Stimulated activated CD8-positive, alpha-beta memory T cell treated with anti-CD3 and anti-CD28 coated beads, Interleukin-15, amount 100 ng/mL, for 24 hours (primary cell): ENCODE results near the gene TLE4.
"Not testable (repeated sequence)": the region's sequence is repeated elsewhere in the genome, so short reads cannot be mapped to it uniquely, and the experiment has no call there.

Source experiments
- DNase-seq: peaks from one replicate; pipeline ENCODE4 v3.0.0-alpha.2; 2020; ENCODE audit warnings: low read depth

The TLE4 gene

DNA sequence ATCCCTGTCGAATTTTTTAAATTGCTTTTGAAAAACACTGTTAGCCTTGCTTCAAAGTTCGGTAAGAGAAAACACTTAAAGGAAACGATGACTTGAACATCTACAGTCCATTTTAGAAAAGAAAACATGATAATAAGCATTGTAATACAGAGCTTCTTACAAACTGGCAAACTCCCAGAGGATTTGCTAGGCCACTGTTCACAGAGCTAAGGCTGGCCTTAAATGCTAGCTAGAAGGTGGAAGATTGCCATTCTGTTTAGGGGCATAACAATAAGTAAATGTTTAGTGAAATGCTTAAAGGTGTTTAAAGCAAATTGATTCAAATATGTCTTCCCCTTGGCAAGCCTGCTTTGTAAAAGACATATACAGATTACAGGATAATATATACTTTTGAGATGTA lies 169.6 kb downstream of the TLE4 start:
- DNase-seq = no peak

DNA sequence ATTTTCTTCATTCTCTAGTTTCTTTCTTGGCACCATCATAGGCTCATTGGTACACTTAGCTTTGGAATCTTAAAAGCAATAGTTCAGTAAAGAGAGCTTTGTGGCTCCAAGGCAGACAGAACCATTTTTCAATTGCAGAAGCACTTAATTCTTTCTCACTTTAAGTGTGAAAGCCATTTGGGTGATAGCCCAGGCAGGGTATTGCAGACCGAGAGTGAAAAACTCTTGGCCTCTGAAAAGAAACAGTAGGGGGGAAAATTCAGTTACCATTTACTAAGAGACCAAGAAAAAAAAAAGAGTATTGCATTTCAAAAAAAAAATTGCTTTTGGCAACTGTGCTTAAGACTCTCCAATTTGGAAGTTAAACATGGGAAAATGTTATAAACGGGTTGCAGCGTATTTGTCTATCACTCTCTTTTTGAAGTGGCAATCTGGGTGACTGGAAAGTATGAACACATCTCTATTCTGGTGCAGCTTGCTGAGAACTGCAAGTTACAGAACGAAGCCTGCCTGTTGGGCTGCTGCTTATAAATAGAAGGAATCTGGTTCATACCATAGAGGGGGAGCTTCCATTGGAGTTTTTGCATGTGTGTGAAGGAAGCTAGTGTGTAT lies 170.5 kb downstream of the TLE4 start:
- DNase-seq = no peak

DNA sequence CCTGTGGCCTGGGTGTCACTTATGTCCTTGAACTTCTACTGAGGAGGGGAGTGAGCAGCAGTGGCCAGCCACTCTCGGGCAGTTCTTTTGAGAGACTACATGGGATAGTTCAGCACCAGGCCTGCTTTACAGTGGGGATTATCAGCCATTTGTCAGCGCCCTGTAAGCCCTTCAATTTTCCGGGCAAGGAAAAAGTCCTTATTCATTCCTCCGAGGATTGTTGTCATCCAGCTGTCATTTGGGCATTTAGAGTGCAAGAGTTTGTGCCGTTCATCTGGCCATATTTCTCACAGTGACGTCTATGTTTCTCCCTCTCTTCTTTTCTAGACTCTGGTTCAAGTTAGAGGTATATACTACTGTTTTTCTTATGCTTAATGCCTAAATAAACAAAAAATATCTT lies 172.8 kb downstream of the TLE4 start:
- DNase-seq = no peak

DNA sequence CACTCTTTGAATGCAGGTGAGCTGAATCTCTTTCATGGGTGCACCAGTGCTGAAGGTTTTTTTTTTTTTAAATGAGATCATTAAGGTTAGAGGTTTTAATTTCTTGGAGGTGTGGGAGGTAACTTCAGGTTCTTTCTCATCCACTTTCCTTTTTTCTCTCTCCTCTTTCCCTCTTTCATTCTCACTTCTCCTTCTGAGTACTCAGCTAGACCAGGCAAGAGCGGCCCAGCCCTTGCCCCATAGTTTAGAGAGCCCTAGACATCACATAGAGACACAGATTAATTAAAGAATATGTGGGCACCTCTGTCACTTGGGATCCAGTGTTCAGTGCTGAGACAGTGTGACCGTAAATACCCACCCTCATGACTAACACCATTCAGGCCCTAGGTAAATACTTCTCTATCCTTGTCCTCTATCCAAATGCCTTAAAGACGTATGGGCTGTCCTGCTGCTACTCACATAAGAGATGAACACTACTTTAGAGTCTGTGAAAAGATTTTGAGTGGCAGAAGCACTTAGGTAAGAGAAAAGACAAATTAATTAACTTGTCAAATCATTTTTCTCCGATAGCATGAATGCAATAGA lies 174.1 kb downstream of the TLE4 start:
- no peak for DNase-seq

DNA sequence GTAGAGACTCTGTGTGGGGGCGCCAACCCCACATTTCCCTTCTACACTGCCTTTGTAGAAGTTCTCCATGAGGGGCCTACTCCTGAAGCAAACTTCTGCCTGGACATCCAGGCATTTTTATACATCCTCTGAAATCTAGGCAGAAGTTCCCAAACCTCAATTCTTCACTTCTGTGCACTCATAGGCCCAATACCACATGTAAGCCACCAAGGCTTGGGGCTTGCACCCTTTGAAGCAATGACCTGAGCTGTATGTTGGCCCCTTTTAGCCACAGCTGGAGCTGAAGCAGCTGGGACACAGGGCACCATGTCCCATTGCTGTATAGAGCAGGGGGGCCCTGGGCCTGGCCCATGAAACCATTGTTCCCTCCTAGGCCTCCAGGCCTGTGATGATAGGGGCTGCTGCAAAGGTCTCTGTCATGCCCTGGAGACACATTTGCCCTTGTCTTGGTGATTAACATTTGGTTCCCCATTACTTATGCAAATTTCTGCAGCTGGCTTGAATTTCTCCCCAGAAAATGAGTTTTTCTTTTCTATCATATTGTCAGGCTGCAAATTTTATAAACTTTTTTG lies 180.2 kb downstream of the TLE4 start:
- not testable (repeated sequence) for DNase-seq

DNA sequence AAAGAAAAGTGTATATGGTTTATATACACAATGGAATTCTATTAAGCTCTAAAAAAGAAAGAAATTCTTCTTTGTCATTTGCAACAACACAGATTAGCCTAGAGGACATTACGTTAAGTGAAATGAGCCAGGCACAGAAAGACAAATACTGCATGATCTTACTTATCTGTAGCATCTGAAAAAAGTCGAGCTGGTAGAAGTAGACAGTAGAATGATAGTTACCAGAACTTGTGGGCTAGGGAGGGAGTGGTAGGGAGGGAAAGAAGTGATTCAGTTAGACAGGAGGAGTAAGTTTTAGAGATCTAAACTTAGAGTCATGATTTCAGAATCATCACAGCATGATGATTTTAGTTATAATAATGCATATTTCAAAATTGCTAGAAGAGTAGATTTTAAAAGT lies 184.6 kb downstream of the TLE4 start:
- no peak for DNase-seq

DNA sequence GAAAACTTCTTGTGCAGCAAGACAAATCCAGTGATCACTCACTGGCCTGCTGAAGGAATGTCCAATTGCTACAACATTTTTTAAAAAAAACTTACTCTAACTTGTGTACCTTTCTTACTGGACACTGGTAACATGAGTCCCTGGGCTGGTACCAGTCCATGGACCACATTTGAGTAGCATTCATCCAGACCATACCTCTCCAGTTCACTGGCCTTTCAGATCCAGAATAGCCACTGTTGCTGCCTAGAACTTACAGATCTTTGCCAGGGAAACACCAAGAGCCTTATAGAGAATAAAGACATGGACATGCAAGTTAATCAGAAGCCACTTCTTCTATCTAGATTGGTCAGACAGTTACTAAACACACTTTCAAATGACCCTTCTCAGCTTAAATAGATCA lies 185.3 kb downstream of the TLE4 start:
- DNase-seq = no peak

DNA sequence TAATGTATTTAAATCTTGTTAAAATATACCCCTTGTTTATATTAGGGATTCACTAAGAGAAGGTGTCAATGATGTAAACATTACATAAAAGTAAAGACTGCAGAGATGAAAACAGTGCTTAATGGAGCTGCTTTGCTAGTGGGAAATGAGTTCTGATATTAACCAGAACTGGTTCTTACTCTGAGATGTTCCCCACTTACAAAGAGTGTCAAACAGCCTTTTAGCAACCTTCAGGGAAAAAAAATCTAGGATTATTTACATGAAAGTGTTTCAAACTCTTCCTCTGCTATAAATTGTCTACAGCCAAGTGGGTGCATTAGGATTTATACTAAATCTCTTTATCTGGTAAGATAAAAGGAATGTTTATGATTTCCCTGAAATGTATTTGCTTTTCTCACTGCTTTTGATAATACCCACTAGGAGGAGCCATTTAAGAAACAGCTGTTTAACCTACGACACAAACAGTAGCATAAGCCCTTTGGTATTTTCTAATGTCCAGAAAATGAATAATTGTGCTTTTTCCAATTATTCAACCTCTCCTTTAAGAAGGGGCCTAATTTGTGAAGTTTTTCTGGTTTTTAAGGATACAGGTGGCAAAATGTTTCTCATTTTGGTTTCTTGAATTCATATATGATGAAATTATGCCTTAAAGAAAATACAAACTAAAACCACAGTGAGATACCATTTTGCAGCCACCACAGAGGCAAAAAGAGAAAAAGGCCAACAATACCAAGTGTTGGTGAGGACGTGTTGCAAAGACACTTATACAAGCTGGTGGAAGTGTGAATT lies 186.3 kb downstream of the TLE4 start:
- no peak for DNase-seq

DNA sequence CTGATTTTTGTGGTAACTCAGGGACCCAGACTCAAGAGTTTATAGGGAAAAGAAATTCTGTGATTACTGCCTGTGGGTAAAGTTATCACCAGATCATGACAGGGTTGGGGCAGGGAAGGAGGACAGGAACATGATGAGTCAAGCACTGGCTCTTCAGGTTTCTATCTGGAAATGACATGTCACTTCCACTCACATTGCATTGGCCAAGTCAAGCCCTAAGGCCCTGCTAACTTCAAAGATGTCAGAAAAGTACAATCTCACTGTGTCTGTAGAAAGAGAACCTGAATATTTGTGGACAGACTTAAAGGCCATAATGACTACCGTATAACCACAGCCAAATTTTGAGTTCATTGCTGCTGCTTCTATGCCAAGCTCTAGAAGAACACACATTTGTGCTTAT lies 187.7 kb downstream of the TLE4 start:
- no peak for DNase-seq

DNA sequence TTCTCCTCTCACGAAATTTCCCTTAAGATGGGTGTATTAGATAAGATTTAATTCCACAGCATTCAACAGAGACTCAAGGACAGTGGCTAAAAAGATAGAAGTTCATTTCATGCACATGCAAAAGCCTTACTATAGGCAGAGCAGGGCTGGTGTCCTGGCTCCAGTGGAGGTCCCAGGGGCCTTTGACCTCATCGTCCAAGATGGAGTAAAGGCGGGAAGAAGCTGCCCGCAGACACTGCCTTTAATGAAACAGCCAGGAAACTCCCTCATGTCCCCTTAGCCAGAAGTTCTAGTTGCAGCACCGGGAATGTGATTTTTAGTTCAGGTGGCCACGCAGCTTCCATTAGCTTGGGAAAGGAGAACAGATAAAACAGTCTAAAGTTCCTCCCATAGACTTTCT lies 190.3 kb downstream of the TLE4 start:
- no peak for DNase-seq

DNA sequence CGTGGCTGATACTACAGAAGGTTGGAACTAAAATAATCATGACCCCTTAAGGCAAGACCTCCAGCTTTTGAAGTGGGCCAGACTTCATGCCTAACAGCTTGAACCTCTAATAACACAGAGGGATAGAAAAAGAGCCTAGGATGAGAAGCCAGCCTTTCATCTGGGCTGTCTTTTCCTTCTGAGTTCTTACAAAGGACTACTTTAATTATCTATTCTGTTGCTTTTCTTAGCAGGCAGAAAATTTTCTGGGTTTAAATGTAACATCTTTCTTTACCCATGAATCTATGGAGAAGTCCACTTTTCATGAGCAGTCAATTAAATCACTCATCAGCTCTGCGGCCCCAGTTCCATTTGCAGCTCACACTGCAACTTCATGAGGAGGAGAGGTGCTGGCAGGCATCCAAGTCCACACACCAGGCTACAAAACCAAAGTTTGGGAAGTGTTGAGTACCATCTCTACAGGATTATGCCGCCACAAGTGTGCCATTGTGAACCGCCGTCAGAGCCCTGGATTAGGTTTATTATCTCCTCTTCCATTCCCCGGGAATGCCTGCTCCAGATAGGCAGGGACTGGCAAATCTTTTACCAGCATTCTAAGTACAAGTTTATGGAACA lies 192.0 kb downstream of the TLE4 start:
- DNase-seq = no peak

DNA sequence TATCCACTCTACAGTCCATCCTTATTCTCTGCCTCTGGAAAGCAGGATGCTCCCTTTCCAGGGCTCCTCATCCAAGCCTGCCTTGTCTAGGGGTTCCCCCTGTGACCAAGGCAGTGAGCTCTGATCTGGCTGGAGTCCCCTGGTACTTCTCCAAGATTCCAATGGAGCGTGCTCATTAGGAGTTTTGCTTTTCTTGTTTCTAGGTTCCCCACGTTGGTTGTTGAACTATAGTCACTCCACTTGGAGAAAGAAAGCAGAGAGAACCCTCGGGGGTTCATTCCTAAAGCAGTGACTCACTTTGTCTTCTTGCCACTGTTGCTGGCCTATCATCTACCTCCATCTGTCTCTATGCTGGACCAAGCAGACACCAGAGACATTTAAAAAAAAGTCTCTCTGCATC lies 192.6 kb downstream of the TLE4 start:
- no peak for DNase-seq

DNA sequence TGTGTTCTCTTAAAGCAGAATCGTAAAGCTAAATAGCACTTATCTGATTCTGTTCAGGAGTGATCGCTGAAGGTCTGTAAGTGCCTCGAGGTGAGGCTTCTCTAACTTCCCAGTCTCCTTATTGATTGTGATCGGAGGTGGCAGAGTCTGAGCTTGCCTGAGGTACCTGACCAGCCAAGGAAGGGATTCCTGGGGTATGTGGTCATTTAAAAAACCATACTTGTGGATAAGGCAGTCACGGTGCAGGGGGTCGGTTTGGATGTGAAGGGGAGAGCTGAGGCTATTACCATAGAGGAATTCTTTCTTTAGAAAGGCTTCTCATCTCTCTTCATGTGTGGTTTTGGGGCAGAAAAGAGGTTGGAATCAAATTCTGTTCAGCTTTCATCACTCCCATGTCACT lies 193.7 kb downstream of the TLE4 start:
- no peak for DNase-seq

DNA sequence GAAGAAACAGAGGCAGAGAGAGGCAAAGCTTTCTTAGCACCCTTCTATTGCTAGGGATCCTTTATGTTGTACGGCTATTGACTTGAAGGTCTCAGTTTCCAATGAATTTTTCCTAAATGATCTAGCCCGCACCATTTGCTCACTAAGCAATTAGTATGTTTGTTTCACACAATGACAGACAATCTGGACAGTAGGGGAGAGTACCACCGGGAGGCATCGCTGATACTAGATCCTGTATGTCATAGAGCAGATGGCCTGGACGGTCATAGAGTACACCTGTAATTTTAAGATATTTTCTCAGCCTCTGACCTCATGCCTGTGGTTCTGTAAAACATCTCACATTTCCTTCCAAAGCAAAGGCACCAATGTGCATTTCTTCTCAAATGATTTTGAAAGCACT lies 194.3 kb downstream of the TLE4 start:
- no peak for DNase-seq

DNA sequence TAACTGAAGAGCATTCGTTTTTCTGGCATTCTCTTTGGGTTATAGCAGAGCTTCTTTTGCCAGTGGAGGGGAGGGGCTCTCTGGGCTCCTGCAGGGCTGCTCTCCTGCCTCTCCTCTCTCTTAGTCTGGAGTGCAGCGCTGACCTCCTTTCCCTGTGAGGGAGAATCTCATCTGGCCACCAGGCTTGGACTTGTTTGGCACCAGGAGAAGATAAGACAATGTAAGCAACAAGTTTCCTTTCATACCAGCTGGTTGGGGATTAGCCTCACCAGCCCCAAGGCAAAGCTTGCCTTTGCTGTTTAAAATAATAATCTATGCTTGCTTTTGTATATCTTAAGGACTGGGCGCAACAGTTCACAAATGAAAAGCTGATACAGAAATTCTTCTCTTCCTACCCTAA lies 196.4 kb downstream of the TLE4 start:
- no peak for DNase-seq

DNA sequence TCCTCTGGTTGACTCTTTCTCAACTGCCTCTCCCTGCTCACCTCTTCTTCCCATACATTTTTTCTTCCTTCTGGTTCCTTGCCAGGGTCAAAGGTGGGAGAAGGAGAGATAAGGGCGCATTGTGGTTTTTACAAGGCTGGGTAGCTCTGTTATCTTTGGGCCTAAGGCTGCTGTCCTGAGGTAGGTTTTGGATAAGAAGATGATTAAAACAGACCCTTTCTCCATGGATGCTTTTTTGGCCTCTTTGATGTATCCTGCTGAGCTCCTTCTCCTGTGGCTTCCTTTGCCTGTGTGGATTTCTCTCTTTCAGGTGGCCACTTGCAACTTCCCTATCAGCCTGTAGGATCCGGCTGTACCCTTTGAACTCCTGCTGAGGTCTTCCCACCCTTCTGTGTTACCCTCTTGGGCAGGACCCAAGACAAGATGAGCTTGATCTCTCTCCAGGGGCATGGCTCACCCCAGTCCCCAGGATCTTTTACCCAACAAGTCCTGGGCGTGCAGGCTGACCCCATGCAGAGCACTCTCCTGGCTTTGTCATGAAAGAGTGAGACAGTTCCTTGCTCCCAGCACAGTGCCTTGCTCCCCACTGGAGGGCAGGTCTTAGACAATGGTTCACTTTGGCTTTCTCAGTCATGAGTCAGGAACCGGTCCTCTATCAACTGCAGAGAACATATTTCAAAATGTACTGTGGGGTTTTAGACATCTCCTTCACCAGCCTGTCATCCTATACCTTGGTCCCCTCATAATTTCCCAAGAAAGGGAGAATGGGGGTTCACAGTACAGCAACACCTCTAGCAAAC lies 197.9 kb downstream of the TLE4 start:
- no peak for DNase-seq

DNA sequence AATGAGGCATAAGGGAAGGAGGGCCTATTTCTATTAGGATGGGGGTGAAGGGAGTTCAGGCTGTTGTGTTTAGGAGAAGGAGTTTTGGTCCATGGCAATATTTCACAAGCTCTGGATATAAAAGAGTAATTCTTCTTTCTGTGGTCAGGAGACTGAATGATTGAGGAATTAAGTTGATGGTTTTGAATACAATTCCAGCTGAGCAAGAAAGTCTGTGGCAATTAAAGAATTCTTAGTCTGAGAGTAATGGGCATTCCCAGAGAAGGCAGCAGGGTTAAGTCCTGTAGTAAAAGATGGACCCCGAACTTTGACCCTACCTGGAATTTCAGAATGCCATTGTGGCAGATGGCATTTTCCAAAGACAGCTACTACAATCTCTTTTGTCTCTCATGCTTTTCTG lies 202.6 kb downstream of the TLE4 start:
- no peak for DNase-seq
